HG03571 (cell line): Measurements from ENCODE around the gene KLK2.

Experiments used
- ATAC-seq: cut with Tn5 transposase; IDR thresholded peaks from one replicate; pipeline ENCODE4 v1.9.1; 2021; ENCODE audit not compliant: unreplicated experiment

Gene KLK2

DNA sequence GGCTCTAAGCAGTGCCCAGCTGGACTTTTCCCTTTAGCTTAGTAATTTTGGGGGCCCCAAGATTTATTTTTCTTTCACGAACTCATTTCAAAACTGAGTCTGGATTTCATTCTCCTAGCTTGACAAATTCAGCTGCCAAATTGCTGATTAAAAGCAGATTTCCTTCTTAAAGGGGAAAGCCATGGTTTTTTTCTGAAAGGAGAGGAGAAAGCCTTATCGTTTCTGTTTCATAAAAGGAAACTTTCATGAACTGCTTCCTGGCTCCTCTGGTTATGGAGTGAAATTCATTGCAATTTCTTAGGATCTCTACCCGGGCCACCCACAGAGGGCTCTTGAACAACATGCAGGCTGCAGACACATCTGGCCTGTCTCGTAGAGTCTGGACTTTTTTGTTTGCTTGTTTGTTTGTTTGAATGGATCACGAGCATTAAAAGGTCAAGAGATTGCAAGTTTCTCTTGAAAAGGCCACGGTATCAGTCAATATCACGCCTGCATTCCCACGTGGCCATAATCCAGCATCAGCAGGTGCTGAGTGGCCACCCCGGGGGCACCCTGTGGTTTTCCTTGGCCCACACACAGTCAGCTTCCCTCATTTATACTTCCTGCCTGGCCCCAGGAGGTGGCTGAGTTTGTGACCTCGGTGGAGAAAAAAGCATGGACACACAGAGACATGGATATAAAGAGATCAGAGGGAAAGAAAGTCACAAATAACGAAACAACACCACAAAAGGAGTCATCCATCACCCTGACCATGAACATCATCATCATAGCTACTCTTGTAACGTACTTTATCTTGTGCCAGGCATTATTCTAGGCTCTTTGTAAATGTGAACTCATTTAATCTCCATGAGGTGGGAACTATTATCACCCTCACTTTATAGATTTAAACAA lies 48.4 kb downstream of the KLK2 start:
- ATAC-seq, result no peak

DNA sequence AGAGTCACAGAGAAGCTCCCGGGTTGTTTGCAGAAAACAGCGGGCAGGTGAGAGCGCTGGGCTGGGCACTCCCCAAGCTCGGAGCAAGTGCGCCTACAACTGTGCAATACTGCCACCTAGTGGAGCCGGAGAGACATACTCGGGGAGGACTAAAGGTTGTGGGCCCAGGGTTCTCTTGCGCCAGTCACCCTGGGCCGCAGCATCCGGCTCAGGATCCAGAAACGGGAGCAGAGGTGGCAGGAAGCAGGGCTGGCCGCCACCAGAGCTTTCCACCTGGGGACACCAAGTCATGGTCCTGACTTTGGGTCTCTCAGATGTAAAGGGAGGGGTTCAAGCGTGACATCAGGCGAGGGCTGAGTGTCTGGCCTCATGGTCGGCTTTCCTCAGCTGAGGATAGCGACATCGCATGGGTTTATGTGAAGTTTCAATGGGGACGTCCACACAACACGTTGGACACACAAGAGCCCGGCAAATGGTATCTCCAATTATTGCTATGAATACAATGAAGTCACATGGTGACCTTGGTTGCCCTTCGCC lies 49.1 kb downstream of the KLK2 start:
- no peak for ATAC-seq

DNA sequence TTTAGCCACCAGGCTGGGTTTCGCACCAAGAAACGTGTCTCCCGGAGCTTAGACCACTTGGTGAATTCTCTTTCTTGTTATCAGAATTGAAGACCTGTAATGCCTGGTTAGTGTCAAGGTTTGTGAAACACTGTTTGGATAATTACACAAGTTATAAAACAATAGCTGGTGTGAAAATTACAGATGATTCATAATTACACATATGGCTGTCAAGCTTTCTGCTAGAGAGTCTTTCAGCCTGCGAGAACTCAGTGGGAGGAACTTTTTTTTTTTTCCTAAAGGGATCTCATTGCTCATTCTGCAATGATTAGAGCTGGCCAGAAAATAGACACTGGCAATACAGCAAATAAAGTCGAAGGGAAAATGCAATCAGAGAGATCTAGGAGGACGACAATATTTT lies 51.3 kb downstream of the KLK2 start:
- ATAC-seq, result no peak

DNA sequence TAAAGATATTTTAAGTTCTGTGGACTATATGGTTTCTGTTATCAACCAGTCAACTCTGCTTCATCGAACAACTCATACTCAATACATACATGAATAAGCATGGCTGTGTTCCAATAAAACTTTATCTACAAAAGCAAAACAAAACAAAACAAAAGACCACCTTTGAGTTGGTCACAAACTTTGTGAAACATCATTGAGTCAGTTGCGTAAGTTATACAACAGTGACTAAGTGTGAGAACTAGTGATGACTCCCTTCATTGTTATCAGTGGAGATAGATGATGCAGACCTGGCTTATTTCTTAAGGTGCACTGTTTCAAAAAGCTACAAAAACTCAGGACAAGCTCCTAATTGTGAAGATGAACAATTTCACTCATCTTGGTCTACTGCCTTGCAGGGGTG lies 52.5 kb downstream of the KLK2 start:
- no peak for ATAC-seq

DNA sequence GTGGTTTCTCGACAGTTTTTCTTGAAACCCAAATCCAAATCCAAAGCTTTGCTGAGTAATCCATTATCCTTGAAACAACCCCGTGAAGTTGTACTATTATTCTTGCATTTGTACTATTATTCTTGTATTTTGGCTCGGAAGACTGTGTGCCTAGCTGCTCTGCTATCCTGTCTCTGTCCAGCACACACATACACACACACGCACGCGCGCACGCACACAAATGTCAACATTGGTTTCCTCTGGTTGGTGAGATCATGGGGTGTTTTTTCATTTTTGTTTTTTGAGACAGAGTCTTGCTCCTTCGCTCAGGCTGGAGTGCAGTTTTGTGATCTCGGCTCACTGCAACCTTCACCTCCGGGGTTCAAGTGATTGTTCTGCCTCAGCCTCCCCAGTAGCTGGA lies 52.9 kb downstream of the KLK2 start:
- no peak for ATAC-seq

DNA sequence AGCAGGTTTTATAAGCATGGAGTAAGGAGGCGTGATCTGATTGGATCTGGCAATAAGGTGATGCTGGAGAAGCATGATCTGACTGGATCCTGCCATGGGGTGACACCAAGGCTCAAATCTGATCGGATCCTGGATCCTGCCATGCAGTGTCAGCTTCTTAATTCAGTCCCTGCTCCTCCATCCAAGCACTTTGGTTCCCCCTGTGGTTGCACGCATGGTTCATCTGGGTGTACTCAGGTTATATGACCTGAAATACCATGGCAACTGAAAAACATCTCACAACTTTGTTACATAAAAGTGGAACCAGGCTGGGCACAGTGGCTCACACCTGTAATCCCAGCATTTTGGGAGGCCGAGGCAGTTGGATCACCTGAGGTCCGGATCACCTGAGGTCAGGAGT lies 55.6 kb downstream of the KLK2 start:
- no peak for ATAC-seq
